Measurements from ENCODE around the gene CTNNA3. TPM values are rescaled to one million over a fixed set of nuclear protein-coding genes. Genes with fewer than 3 reads are reported as not detected.
"Not testable (repeated sequence)": the region's sequence is repeated elsewhere in the genome, so short reads cannot be mapped to it uniquely, and the experiment has no call there.

The CTNNA3 gene
- total RNA-seq, 1 experiment from 2014 or later, result not detected

- H3K4me1 ChIP-seq (ENCODE audit: low read length); H3K9me2 ChIP-seq (replicated peaks; ENCODE audit: insufficient read depth, low read length); H3K4me3 ChIP-seq (ENCODE audit: low read length); H4K20me1 ChIP-seq (ENCODE audit: insufficient read depth, low read depth, low read length); H2AFZ ChIP-seq (ENCODE audit: low read length); H3K9me3 ChIP-seq (ENCODE audit: low read length); DNase-seq; H3K27me3 ChIP-seq (ENCODE audit: low read length); H3K9ac ChIP-seq (ENCODE audit: low read length); H3K79me2 ChIP-seq (ENCODE audit: low read length); H3K4me2 ChIP-seq (ENCODE audit: low read depth, low read length, poor library complexity, severe bottlenecking); H3K36me3 ChIP-seq (ENCODE audit: insufficient read depth, low read length); H3K27ac ChIP-seq (ENCODE audit: low read length): not testable (repeated sequence)
Observed at GRCh38 chr10:66335753-66336152, 1360.2 kb downstream of the CTNNA3 start.

DNA sequence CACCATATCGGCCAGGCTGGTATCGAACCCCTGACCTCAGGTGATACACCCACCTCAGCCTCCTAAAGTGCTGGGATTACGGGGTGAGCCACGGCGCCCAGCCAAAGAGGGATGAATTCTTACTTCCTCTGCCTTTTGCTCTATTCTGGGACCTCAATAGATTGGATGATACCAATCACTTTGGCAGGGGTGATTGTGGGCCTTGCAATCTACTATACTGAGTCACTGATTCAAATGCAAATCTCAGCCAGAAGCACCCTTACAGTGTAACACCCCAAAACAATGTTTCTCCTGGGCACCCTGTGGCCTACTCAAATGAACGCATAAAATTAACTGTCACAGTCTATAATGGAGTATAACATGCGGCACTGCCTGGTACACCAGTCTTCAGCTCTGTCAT is 1366.8 kb downstream of the CTNNA3 start:
- H3K9me2 ChIP-seq (replicated peaks; ENCODE audit: insufficient read depth, low read length), result no peaks in the 10 kb centered on the region
- H4K20me1 ChIP-seq (ENCODE audit: insufficient read depth, low read depth, low read length), result no peaks in the 10 kb centered on the region
- H3K79me2 ChIP-seq (ENCODE audit: low read length), result no peaks in the 10 kb centered on the region
- no peaks in the 10 kb centered on the region for H3K36me3 ChIP-seq (ENCODE audit: insufficient read depth, low read length)
- H3K9me3 ChIP-seq (ENCODE audit: low read length), result no peaks in the 10 kb centered on the region
- H3K4me1 ChIP-seq (ENCODE audit: low read length), result no peaks in the 10 kb centered on the region
- H3K27ac ChIP-seq (ENCODE audit: low read length), result no peak overlapping the region
- no peak overlapping the region for H3K9ac ChIP-seq (ENCODE audit: low read length)
- H2AFZ ChIP-seq (ENCODE audit: low read length), result no peak overlapping the region
- DNase-seq, result no peak
- no peak overlapping the region for H3K4me3 ChIP-seq (ENCODE audit: low read length)
- no peak overlapping the region for H3K4me2 ChIP-seq (ENCODE audit: low read depth, low read length, poor library complexity, severe bottlenecking)
- no peaks in the 10 kb centered on the region for H3K27me3 ChIP-seq (ENCODE audit: low read length)

GRCh38 chr10:66326876-66327275 is 1369.1 kb downstream of the CTNNA3 start:
- H3K27me3 ChIP-seq (ENCODE audit: low read length), result no peaks in the 10 kb centered on the region
- no peak overlapping the region for H2AFZ ChIP-seq (ENCODE audit: low read length)
- H3K9me3 ChIP-seq (ENCODE audit: low read length), result no peaks in the 10 kb centered on the region
- no peak overlapping the region for H3K4me2 ChIP-seq (ENCODE audit: low read depth, low read length, poor library complexity, severe bottlenecking)
- DNase-seq, result no peak
- H3K27ac ChIP-seq (ENCODE audit: low read length), result no peak overlapping the region
- H3K9me2 ChIP-seq (replicated peaks; ENCODE audit: insufficient read depth, low read length), result no peaks in the 10 kb centered on the region
- H3K79me2 ChIP-seq (ENCODE audit: low read length), result no peaks in the 10 kb centered on the region
- H4K20me1 ChIP-seq (ENCODE audit: insufficient read depth, low read depth, low read length), result no peaks in the 10 kb centered on the region
- no peaks in the 10 kb centered on the region for H3K4me1 ChIP-seq (ENCODE audit: low read length)
- H3K4me3 ChIP-seq (ENCODE audit: low read length), result no peak overlapping the region
- H3K36me3 ChIP-seq (ENCODE audit: insufficient read depth, low read length), result no peaks in the 10 kb centered on the region
- H3K9ac ChIP-seq (ENCODE audit: low read length), result no peak overlapping the region

- Histone ChIP-seq H3K9me3 (ENCODE audit: low read length) (no peaks in the 10 kb centered on the region), H4K20me1 (ENCODE audit: insufficient read depth, low read depth, low read length) (no peaks in the 10 kb centered on the region), H3K4me3 (ENCODE audit: low read length) (no peak overlapping the region), H3K4me2 (ENCODE audit: low read depth, low read length, poor library complexity, severe bottlenecking) (no peak overlapping the region), H3K9me2 (replicated peaks; ENCODE audit: insufficient read depth, low read length) (no peaks in the 10 kb centered on the region), H3K27ac (ENCODE audit: low read length) (no peak overlapping the region), H3K36me3 (ENCODE audit: insufficient read depth, low read length) (no peaks in the 10 kb centered on the region), H3K9ac (ENCODE audit: low read length) (no peak overlapping the region), H3K27me3 (ENCODE audit: low read length) (no peaks in the 10 kb centered on the region), H3K79me2 (ENCODE audit: low read length) (no peaks in the 10 kb centered on the region), H3K4me1 (ENCODE audit: low read length) (no peaks in the 10 kb centered on the region), H2AFZ (ENCODE audit: low read length) (no peak overlapping the region)
- DNase-seq, result no peak
Observed at GRCh38 chr10:66322777-66323176, 1373.2 kb downstream of the CTNNA3 start.

DNA sequence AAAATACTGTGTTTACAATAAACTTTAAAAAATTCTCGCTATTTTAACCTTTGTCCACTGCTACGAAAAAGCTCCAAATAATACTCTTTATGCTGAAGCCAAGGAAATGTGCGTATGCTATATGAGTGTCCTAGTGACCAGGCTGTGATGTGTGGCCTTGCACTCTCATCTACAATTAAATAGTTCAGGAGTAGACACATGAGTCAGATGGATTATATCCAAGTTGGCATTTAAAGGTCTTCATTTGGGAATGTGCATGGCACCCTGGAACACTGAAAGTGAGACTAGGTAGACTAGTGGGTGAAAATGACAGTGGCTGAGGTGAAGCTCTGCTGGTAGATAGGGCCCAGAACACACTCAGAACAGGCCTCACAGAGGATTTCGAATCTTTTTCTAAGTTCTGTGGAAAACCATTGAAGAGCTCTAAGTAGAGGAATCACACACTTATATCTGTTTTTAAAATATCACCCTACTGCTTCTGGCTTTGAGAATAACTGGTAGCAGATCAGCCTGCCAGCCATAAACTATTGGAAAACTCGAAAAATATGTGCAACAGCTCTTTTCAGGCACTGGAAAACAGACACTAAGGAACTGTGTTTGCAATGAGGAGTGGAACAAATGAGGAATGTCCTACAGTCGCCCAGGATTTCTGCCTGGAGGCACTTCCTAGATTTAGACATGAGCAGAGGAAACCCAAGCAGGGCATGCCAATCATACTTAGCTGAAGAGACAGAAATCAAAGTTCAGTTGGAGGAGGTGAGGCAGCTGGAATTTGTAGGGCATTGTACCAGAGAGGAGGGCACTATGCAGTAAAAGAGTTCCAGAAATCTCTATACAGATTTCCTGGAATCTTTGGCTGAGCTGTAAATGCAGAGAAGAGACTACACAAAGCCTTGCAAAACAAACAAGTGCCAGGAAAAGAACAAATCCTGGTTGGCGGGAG is 1374.0 kb downstream of the CTNNA3 start:
- Histone ChIP-seq H3K9ac (ENCODE audit: low read length) (no peak overlapping the region), H3K27ac (ENCODE audit: low read length) (no peak overlapping the region), H3K4me3 (ENCODE audit: low read length) (no peak overlapping the region), H3K4me2 (ENCODE audit: low read depth, low read length, poor library complexity, severe bottlenecking) (no peak overlapping the region), H3K36me3 (ENCODE audit: insufficient read depth, low read length) (no peaks in the 10 kb centered on the region), H2AFZ (ENCODE audit: low read length) (no peak overlapping the region), H3K9me3 (ENCODE audit: low read length) (no peaks in the 10 kb centered on the region), H3K4me1 (ENCODE audit: low read length) (no peaks in the 10 kb centered on the region), H3K9me2 (replicated peaks; ENCODE audit: insufficient read depth, low read length) (no peaks in the 10 kb centered on the region), H4K20me1 (ENCODE audit: insufficient read depth, low read depth, low read length) (no peaks in the 10 kb centered on the region), H3K79me2 (ENCODE audit: low read length) (no peaks in the 10 kb centered on the region), H3K27me3 (ENCODE audit: low read length) (no peaks in the 10 kb centered on the region)
- DNase-seq, result no peak

GRCh38 chr10:66318761-66319160 is 1377.2 kb downstream of the CTNNA3 start:
- Histone ChIP-seq H3K9me2 (replicated peaks; ENCODE audit: insufficient read depth, low read length) (no peaks in the 10 kb centered on the region), H3K27ac (ENCODE audit: low read length) (no peak overlapping the region), H2AFZ (ENCODE audit: low read length) (no peak overlapping the region), H3K27me3 (ENCODE audit: low read length) (no peaks in the 10 kb centered on the region), H4K20me1 (ENCODE audit: insufficient read depth, low read depth, low read length) (no peaks in the 10 kb centered on the region), H3K79me2 (ENCODE audit: low read length) (no peaks in the 10 kb centered on the region), H3K9me3 (ENCODE audit: low read length) (no peaks in the 10 kb centered on the region), H3K36me3 (ENCODE audit: insufficient read depth, low read length) (no peaks in the 10 kb centered on the region), H3K4me3 (ENCODE audit: low read length) (no peak overlapping the region), H3K4me1 (ENCODE audit: low read length) (no peaks in the 10 kb centered on the region), H3K4me2 (ENCODE audit: low read depth, low read length, poor library complexity, severe bottlenecking) (no peak overlapping the region), H3K9ac (ENCODE audit: low read length) (no peak overlapping the region)
- DNase-seq, result no peak

GRCh38 chr10:66307826-66308225 is 1388.2 kb downstream of the CTNNA3 start:
- Histone ChIP-seq H3K4me3 (ENCODE audit: low read length) (no peak overlapping the region), H3K79me2 (ENCODE audit: low read length) (no peaks in the 10 kb centered on the region), H3K27me3 (ENCODE audit: low read length) (no peaks in the 10 kb centered on the region), H3K4me1 (ENCODE audit: low read length) (peaks cover 9% of the 10 kb centered on the region), H4K20me1 (ENCODE audit: insufficient read depth, low read depth, low read length) (no peaks in the 10 kb centered on the region), H3K9ac (ENCODE audit: low read length) (no peak overlapping the region), H2AFZ (ENCODE audit: low read length) (no peak overlapping the region), H3K27ac (ENCODE audit: low read length) (no peak overlapping the region), H3K4me2 (ENCODE audit: low read depth, low read length, poor library complexity, severe bottlenecking) (no peak overlapping the region), H3K9me2 (replicated peaks; ENCODE audit: insufficient read depth, low read length) (no peaks in the 10 kb centered on the region), H3K36me3 (ENCODE audit: insufficient read depth, low read length) (no peaks in the 10 kb centered on the region), H3K9me3 (ENCODE audit: low read length) (no peaks in the 10 kb centered on the region)
- DNase-seq, result peak; percentile 50

DNA sequence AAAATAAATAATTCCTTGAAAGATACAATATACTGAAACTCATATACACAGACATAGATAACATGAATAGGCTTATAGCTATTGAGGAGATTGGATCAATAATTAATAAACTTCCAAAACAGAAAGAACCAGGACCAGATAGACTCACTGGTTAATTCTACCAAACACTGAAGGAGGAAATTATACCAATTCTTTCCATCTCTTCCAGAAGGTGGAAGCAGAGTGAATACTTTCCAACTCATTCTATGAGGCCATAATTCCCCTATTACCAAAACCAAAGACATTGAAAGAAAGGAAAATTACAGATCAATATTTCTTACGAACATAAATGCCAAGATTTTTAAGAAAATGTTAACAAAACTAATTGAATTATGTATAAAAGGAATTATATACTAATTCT is 1394.9 kb downstream of the CTNNA3 start:
- Histone ChIP-seq H3K9me3 (ENCODE audit: low read length) (no peaks in the 10 kb centered on the region), H3K4me1 (ENCODE audit: low read length) (no peaks in the 10 kb centered on the region), H3K79me2 (ENCODE audit: low read length) (no peaks in the 10 kb centered on the region), H3K9me2 (replicated peaks; ENCODE audit: insufficient read depth, low read length) (no peaks in the 10 kb centered on the region), H3K36me3 (ENCODE audit: insufficient read depth, low read length) (no peaks in the 10 kb centered on the region), H3K27me3 (ENCODE audit: low read length) (no peaks in the 10 kb centered on the region), H3K27ac (ENCODE audit: low read length) (no peak overlapping the region), H4K20me1 (ENCODE audit: insufficient read depth, low read depth, low read length) (no peaks in the 10 kb centered on the region), H3K4me3 (ENCODE audit: low read length) (no peak overlapping the region), H2AFZ (ENCODE audit: low read length) (no peak overlapping the region), H3K4me2 (ENCODE audit: low read depth, low read length, poor library complexity, severe bottlenecking) (no peak overlapping the region), H3K9ac (ENCODE audit: low read length) (no peak overlapping the region)
- no peak for DNase-seq

Data from Karpas-422 (cell line).